HepG2 (cell line): ENCODE results near the gene TENT4B. TPM values are rescaled to one million over a fixed set of nuclear protein-coding genes. Genes with fewer than 3 reads are reported as not detected.
A peak's percentile ranks its signal among the peaks of the same experiment; 100 is the strongest.

Experiments
- AKAP8 ChIP-seq: sonication (generic); formaldehyde crosslinking; IDR thresholded peaks from 2 replicates; pipeline ENCODE4 v1.5.1; 2020; ENCODE audit warnings: mild to moderate bottlenecking, missing genetic modification reagents
- ATF5 ChIP-seq: sonication (generic); formaldehyde crosslinking; IDR thresholded peaks from 2 replicates; pipeline ENCODE4 v1.4.0; 2020; ENCODE audit warnings: mild to moderate bottlenecking, low read depth, missing genetic modification reagents
- HIC2 ChIP-seq: sonication (generic); formaldehyde crosslinking; IDR thresholded peaks from 2 replicates; pipeline ENCODE4 v1.9.0; 2022; ENCODE audit warnings: low read depth, missing genetic modification reagents
- LRRFIP1 ChIP-seq: sonication (generic); formaldehyde crosslinking; conservative IDR thresholded peaks from 2 replicates; pipeline ENCODE4 v1.4.0; 2020; ENCODE audit warnings: missing genetic modification reagents
- NFAT5 ChIP-seq: sonication (generic); formaldehyde crosslinking; IDR thresholded peaks from 2 replicates; pipeline ENCODE4 v1.4.0; 2020; ENCODE audit warnings: missing genetic modification reagents
- SIN3A ChIP-seq: IDR thresholded peaks from 2 replicates; pipeline ENCODE4 v1.6.1; 2011; ENCODE audit warnings: low read depth, mild to moderate bottlenecking, control low read depth, low read length, borderline replicate concordance
- TBX3 ChIP-seq: fragments of 450-650 bp; IDR thresholded peaks from 2 replicates; pipeline ENCODE4 v1.6.1; 2017; ENCODE audit warnings: antibody characterized with exemption, mild to moderate bottlenecking, inconsistent platforms, borderline replicate concordance
- TFDP1 ChIP-seq: IDR thresholded peaks from 2 replicates; pipeline ENCODE4 v1.6.1; 2016; ENCODE audit warnings: missing compliant biosample characterization, missing genetic modification reagents, borderline replicate concordance
- ZNF687 ChIP-seq: sonication (generic); formaldehyde crosslinking; IDR thresholded peaks from 2 replicates; pipeline ENCODE4 v1.5.1; 2020; ENCODE audit warnings: mild to moderate bottlenecking, missing genetic modification reagents, moderate library complexity
- ZNF75D ChIP-seq: sonication (generic); formaldehyde crosslinking; IDR thresholded peaks from 2 replicates; pipeline ENCODE4 v1.8.1; 2023; ENCODE audit warnings: missing genetic modification reagents, mild to moderate bottlenecking, borderline replicate concordance
- ZNF773 ChIP-seq: sonication (generic); formaldehyde crosslinking; IDR thresholded peaks from 2 replicates; pipeline ENCODE4 v1.4.0; 2020; ENCODE audit warnings: missing genetic modification reagents, borderline replicate concordance
- ZSCAN12 ChIP-seq: sonication (generic); formaldehyde crosslinking; IDR thresholded peaks from 2 replicates; pipeline ENCODE4 v1.9.0; 2021; ENCODE audit warnings: mild to moderate bottlenecking, missing genetic modification reagents
- ZSCAN21 ChIP-seq: sonication (generic); formaldehyde crosslinking; IDR thresholded peaks from 2 replicates; pipeline ENCODE4 v1.8.0; 2022; ENCODE audit warnings: mild to moderate bottlenecking, missing genetic modification reagents, moderate library complexity, borderline replicate concordance
- polyA plus RNA-seq, 8 experiments: library from polyadenylated mRNA; depleted of rRNA in 3 of 8; stranded (reverse) in 7 of 8; unstranded in 1 of 8; fragments of >200 nt; fragmentation: Illumina TruSeq in 4 of 8; extraction: Trizol in 4 of 8; gene quantifications; 2 replicates each; pipeline versions ENCODE4 v1.2.1 to v1.2.3, GENCODE V29; 2011 to 2016; ENCODE audit warnings: low read depth in 4 of 8, missing spikeins in 1 of 8, mixed read lengths in 1 of 8; ENCODE audit not compliant: insufficient read depth in 1 of 8
- total RNA-seq, 5 experiments: library from RNA; depleted of rRNA; stranded (reverse); fragments of >200 nt; fragmentation: Illumina TruSeq; extraction: Trizol; gene quantifications; 2 replicates each; pipeline ENCODE4 v1.2.3, GENCODE V29; 2016; ENCODE audit warnings: low read depth in 1 of 5

TENT4B gene
- total and polyA plus RNA-seq, 2 of the 13 experiments (the other 11 are each of a cell fraction or from before 2014, with no cell fraction given): 15.0 to 32.8 TPM

GRCh38 chr16:50152351-50152806, 727 bp upstream of the TENT4B start (continued):
- TF ChIP-seq TFDP1 (CRISPR knock-in tag) (no peak), TBX3 (no peak), ZSCAN12 (CRISPR knock-in tag) (0 out of 2 replicates have a peak, but pooled peaks have one; percentile 73), ZSCAN21 (no peak), AKAP8 (CRISPR knock-in tag) (no peak), ZNF75D (CRISPR knock-in tag) (no peak), HIC2 (CRISPR knock-in tag) (no peak), ZNF773 (CRISPR knock-in tag) (no peak), SIN3A (no peak), ATF5 (no peak), NFAT5 (CRISPR knock-in tag) (peak; percentile 28; the same call in 1 of the 2 replicates), LRRFIP1 (CRISPR knock-in tag) (no peak), ZNF687 (CRISPR knock-in tag) (no peak)
